GM21717 (cell line): Measurements from ENCODE around the gene SDK1.

ENCODE experiments used
- ATAC-seq: cut with Tn5 transposase; IDR thresholded peaks from one replicate; pipeline ENCODE4 v1.9.1; 2021; ENCODE audit warnings: mild to moderate bottlenecking, moderate library complexity; ENCODE audit not compliant: unreplicated experiment

The SDK1 gene

GRCh38 chr7:3300651-3301448 is at the start of gene SDK1:
TSS of gene SDK1 (plus strand) at chr7:3301252. CDS start at chr7:3301587, 335 bp downstream.
- ATAC-seq, result peak; percentile 91

- no peak for ATAC-seq
Observed at GRCh38 chr7:3254718-3255117, 46.3 kb upstream of the SDK1 start.

- no peak for ATAC-seq
Observed at GRCh38 chr7:3259711-3260400, 41.2 kb upstream of the SDK1 start.

- no peak for ATAC-seq
Observed at GRCh38 chr7:3260401-3260715, 40.7 kb upstream of the SDK1 start.

- ATAC-seq, result no peak
Observed at GRCh38 chr7:3264693-3265339, 36.2 kb upstream of the SDK1 start.

GRCh38 chr7:3265388-3265787 is 35.7 kb upstream of the SDK1 start:
- ATAC-seq, result no peak

GRCh38 chr7:3266240-3266639 is 34.8 kb upstream of the SDK1 start:
- ATAC-seq, result no peak

GRCh38 chr7:3267966-3268690 is 32.9 kb upstream of the SDK1 start:
- no peak for ATAC-seq

- ATAC-seq, result no peak
Observed at GRCh38 chr7:3270362-3270761, 30.7 kb upstream of the SDK1 start.

- no peak for ATAC-seq
Observed at GRCh38 chr7:3271298-3271697, 29.8 kb upstream of the SDK1 start.

- no peak for ATAC-seq
Observed at GRCh38 chr7:3272691-3273141, 28.3 kb upstream of the SDK1 start.

GRCh38 chr7:3274131-3274530 is 26.9 kb upstream of the SDK1 start:
- ATAC-seq, result no peak

GRCh38 chr7:3277604-3278572 is 23.2 kb upstream of the SDK1 start:
- ATAC-seq, result no peak

GRCh38 chr7:3279147-3279818 is 21.8 kb upstream of the SDK1 start:
- ATAC-seq, result no peak

GRCh38 chr7:3280445-3280844 is 20.6 kb upstream of the SDK1 start:
- ATAC-seq, result no peak

- no peak for ATAC-seq
Observed at GRCh38 chr7:3280946-3281656, 20.0 kb upstream of the SDK1 start.

GRCh38 chr7:3282457-3282856 is 18.6 kb upstream of the SDK1 start:
- no peak for ATAC-seq

GRCh38 chr7:3283130-3283704 is 17.8 kb upstream of the SDK1 start:
- no peak for ATAC-seq

GRCh38 chr7:3285652-3286051 is 15.4 kb upstream of the SDK1 start:
- ATAC-seq, result no peak
